ENCODE measurements around the gene RNF128. TPM values are rescaled to one million over a fixed set of nuclear protein-coding genes. Genes with fewer than 3 reads are reported as not detected.
A peak's percentile ranks its signal among the peaks of the same experiment; 100 is the strongest.

The RNF128 gene
- polyA plus RNA-seq (ENCODE audit: insufficient read length), result not detected

- DNase-seq, result peak; percentile 0
Observed at GRCh38 chrX:106726485-106727437, at the start of gene RNF128. Gene RNF128 (plus strand): TSS chrX:106726701. CDS start chrX:106726914, 213 bp downstream.

- DNase-seq, result no peak
Observed at GRCh38 chrX:106680716-106681115, 45.8 kb upstream of the RNF128 start.

GRCh38 chrX:106684207-106684606, 42.3 kb upstream of the RNF128 start:
- DNase-seq, result no peak

- no peak for DNase-seq
Observed at GRCh38 chrX:106692425-106693065, 34.0 kb upstream of the RNF128 start.

- no peak for DNase-seq
Observed at GRCh38 chrX:106696502-106696901, 30.0 kb upstream of the RNF128 start.

- no peak for DNase-seq
Observed at GRCh38 chrX:106698693-106699092, 27.8 kb upstream of the RNF128 start.

- no peak for DNase-seq
Observed at GRCh38 chrX:106702636-106703035, 23.9 kb upstream of the RNF128 start.

- DNase-seq, result no peak
Observed at GRCh38 chrX:106706466-106706865, 20.0 kb upstream of the RNF128 start.

GRCh38 chrX:106707771-106708454, 18.6 kb upstream of the RNF128 start:
- peak; percentile 1 for DNase-seq

- no peak for DNase-seq
Observed at GRCh38 chrX:106710771-106711170, 15.7 kb upstream of the RNF128 start.

- no peak for DNase-seq
Observed at GRCh38 chrX:106711375-106711774, 15.1 kb upstream of the RNF128 start.

- DNase-seq, result no peak
Observed at GRCh38 chrX:106716004-106716403, 10.5 kb upstream of the RNF128 start.

GRCh38 chrX:106716463-106716862, 10.0 kb upstream of the RNF128 start:
- no peak for DNase-seq

- DNase-seq, result no peak
Observed at GRCh38 chrX:106718709-106719108, 7.8 kb upstream of the RNF128 start.

- DNase-seq, result no peak
Observed at GRCh38 chrX:106725931-106726330, 570 bp upstream of the RNF128 start.

GRCh38 chrX:106728337-106728736, 1.8 kb downstream of the RNF128 start:
- no peak for DNase-seq

- no peak for DNase-seq
Observed at GRCh38 chrX:106730401-106730800, 3.9 kb downstream of the RNF128 start.

- no peak for DNase-seq
Observed at GRCh38 chrX:106731590-106731989, 5.1 kb downstream of the RNF128 start.

GRCh38 chrX:106734827-106735226, 8.3 kb downstream of the RNF128 start:
- DNase-seq, result no peak

- DNase-seq, result no peak
Observed at GRCh38 chrX:106740193-106740780, 13.8 kb downstream of the RNF128 start.

GRCh38 chrX:106742193-106742592, 15.7 kb downstream of the RNF128 start:
- no peak for DNase-seq

GRCh38 chrX:106742805-106743204, 16.3 kb downstream of the RNF128 start:
- DNase-seq, result no peak

- no peak for DNase-seq
Observed at GRCh38 chrX:106748377-106748776, 21.9 kb downstream of the RNF128 start.

All from hindlimb muscle (tissue), 1 donor.